ENCODE results near the gene CAMTA1. TPM values are rescaled to one million over a fixed set of nuclear protein-coding genes. Genes with fewer than 3 reads are reported as not detected.

The CAMTA1 gene
- polyA plus RNA-seq, 1 experiment: 64.9 TPM

- no peaks in the 10 kb centered on the region for H3K9me3 ChIP-seq (ENCODE audit: control insufficient read depth, insufficient read depth, low read length)
- no peak for TF ChIP-seq CTCF (IDR thresholded peaks at IDR 0.05; ENCODE audit: low read depth, low read length)
Measured at GRCh38 chr1:6928106-6928885, 143.0 kb downstream of the CAMTA1 start.

GRCh38 chr1:6930732-6931300 lies 145.6 kb downstream of the CAMTA1 start:
- ChIA-PET CTCF (no interaction called here), POLR2A (no interaction called here)
- DNase-seq (ENCODE audit: low read depth, low spot score): no peak
- TF ChIP-seq CTCF (IDR thresholded peaks at IDR 0.05; ENCODE audit: low read depth, low read length): no peak
- Histone ChIP-seq H3K27ac (ENCODE audit: low read depth, low read length) (no peak overlapping the region), H3K4me3 (ENCODE audit: low read depth, low read length) (no peak overlapping the region), H3K27me3 (ENCODE audit: control insufficient read depth, insufficient read depth, low read length) (peaks cover 44% of the 10 kb centered on the region), H3K9me3 (ENCODE audit: control insufficient read depth, insufficient read depth, low read length) (no peaks in the 10 kb centered on the region)

More at GRCh38 chr1:6928106-6928885, 143.0 kb downstream of the CAMTA1 start:
- ChIA-PET CTCF (interaction anchor here (0.6 to 1.2 kb wide), 2 partner anchors 24 to 226 kb away, joined by 3 read pairs; no protein-coding TSS in a partner anchor), POLR2A (no interaction called here)
- Histone ChIP-seq H3K27ac (ENCODE audit: low read depth, low read length) (no peak overlapping the region), H3K4me3 (ENCODE audit: low read depth, low read length) (no peak overlapping the region), H3K27me3 (ENCODE audit: control insufficient read depth, insufficient read depth, low read length) (peaks cover 50% of the 10 kb centered on the region)
- DNase-seq (ENCODE audit: low read depth, low spot score): no peak

- no peak for TF ChIP-seq CTCF (IDR thresholded peaks at IDR 0.05; ENCODE audit: low read depth, low read length)
- no peak for DNase-seq (ENCODE audit: low read depth, low spot score)
- CTCF ChIA-PET: no interaction called here
- no peak overlapping the region for H3K27ac ChIP-seq (ENCODE audit: low read depth, low read length)
- POLR2A ChIA-PET: no interaction called here
- H3K4me3 ChIP-seq (ENCODE audit: low read depth, low read length): no peak overlapping the region
- peaks cover 40% of the 10 kb centered on the region for H3K27me3 ChIP-seq (ENCODE audit: control insufficient read depth, insufficient read depth, low read length)
- H3K9me3 ChIP-seq (ENCODE audit: control insufficient read depth, insufficient read depth, low read length): no peaks in the 10 kb centered on the region; the same call in 1 of the 2 replicates
Measured at GRCh38 chr1:6935361-6935883, 150.2 kb downstream of the CAMTA1 start.

- H3K9me3 ChIP-seq (ENCODE audit: control insufficient read depth, insufficient read depth, low read length): no peaks in the 10 kb centered on the region; the same call in 1 of the 2 replicates
- POLR2A ChIA-PET: no interaction called here
- no peak overlapping the region for H3K4me3 ChIP-seq (ENCODE audit: low read depth, low read length)
- TF ChIP-seq CTCF (IDR thresholded peaks at IDR 0.05; ENCODE audit: low read depth, low read length): no peak
- H3K27me3 ChIP-seq (ENCODE audit: control insufficient read depth, insufficient read depth, low read length): peaks cover 34% of the 10 kb centered on the region
- CTCF ChIA-PET: no interaction called here
- H3K27ac ChIP-seq (ENCODE audit: low read depth, low read length): no peak overlapping the region
- DNase-seq (ENCODE audit: low read depth, low spot score): no peak
Measured at GRCh38 chr1:6935911-6936690, 150.8 kb downstream of the CAMTA1 start.
